ENCODE results near the gene RBBP7.

Gene RBBP7

DNA sequence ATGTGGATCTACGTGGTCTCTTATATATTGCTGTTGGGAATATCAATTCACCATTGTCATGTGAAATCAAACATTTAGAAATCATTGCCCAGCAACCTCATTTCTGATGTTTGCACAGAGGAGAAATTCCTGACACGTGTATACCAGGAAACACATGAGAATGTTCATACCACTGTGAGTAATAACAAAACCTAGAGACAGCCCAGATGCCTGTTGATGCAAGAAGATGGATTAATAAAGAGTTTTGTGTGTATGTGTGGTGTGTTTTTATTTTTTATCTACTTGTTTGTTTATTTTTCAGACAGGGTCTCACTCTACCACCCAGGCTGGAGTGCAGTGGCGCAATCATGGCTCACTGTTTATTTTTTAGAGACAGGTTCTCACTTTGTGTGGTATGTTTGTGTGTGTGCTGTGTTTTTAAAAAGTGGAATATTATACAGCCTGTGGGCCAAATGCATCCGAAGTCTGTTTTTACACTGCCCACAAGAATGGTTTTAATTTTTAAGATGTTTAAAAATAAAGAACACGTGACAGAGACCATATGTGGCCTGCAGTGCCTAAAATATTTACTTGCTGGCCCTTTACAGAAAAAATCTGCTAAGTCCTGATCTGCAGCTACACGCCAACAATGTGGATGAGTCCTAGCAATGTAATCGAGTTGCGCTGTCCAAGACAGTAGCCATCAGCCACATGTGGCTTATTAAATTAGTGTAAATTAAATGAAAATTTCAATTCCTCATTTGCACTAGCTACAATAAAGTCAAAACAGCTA lies 44.7 kb downstream of the RBBP7 start:
- no peak for DNase-seq

DNA sequence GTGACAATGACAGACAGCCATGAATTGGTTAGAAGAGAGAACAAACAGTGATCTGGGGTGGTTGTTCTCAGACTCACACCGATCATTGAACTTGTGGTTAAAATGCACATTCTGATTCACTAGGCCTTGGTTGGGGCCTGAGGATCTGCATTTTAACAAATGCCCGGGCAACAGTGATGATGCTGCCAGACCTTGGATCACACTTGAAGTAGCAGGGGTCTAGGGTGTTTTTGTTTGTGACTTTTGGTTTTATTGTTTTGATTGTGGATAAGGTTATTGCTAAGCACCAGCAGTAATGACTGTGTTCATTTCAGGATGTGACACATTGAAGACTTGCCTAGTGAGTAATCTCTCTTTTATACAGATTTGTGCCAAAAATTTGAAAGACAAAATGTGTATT lies 47.4 kb downstream of the RBBP7 start:
- no peak for DNase-seq

DNA sequence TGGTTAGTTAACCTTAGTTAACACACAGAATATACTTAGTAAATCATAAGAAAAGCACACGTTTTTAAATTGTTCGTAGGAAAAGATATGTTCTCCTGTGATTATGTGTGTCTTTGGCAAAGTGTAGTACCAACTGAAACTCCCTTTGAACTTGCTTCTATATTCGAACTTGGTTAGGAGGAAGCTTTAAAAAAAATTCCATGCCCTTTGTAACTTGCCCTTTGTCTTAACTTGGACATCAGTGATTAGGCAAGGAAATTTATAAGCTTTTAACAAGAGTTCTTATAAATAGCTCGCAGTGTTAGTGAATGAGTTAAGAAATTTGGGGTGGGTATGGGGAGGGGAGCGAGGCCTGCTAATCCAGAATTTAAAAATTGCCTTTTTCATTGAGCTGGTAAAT lies 50.5 kb downstream of the RBBP7 start:
- DNase-seq, result no peak

DNA sequence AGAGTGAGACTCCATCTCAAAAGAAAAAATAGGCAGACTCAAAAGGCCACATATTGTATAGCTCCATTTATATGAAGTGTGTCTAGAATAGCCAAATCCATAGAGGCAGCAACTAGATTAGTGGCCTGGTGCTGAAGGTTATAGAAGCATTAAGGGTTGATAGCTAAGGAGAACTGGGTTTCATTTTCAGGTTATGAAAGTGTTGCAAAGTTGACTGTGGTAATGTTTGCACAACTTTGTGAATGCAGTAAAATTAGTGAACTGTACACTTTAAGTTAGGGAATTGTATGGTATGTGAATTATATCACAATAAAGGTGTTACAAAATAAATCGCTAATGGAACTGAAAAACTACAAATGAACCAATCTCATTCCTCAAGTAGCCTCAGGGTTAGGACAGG lies 55.6 kb downstream of the RBBP7 start:
- DNase-seq, result no peak

DNA sequence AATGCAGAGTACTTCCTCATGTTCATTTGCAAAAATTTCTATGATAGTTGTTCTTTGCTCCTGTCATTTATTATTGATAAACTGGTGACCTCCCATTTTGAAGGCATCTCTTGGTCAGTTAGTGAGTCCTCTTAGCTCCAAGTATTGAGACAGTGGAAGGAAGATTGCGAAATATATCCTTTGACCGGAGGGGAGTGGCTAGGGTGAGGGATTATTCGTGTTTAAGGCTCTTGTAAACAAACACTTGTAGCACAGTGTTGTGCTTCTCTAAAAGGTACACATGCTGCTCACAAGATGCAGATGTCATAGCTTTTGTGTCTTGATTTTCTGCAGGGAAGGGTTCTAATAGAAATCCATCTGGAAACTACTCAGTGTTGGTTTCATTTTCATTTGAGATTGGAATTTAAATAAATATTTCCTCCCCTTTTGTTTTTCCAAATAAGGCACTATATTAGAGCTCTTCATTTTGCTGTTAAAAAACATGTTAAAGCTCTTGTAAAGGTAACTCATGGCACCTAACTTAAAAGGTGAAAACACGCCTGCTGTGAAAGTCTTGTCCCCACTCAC lies 62.1 kb downstream of the RBBP7 start:
- DNase-seq, result no peak

DNA sequence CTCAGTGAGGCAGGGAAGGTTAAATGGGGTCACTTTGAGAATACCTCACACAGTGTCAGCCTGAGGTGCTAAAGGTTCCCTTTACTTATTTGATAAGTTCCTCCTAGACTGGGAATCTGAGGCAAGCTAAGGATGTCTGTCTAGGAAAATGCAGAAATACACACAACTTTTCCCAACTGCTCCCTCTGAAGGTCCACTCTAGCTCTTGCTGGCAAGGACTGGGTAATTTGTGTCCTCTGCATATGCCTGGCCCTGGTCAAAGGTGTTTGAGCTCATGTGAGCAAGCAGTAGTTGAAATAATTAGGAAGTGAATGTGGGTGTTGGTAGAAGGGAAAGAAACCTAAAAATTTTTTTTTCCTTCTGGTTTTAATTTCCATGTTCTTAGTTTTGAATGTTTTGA lies 62.6 kb downstream of the RBBP7 start:
- DNase-seq, result no peak

DNA sequence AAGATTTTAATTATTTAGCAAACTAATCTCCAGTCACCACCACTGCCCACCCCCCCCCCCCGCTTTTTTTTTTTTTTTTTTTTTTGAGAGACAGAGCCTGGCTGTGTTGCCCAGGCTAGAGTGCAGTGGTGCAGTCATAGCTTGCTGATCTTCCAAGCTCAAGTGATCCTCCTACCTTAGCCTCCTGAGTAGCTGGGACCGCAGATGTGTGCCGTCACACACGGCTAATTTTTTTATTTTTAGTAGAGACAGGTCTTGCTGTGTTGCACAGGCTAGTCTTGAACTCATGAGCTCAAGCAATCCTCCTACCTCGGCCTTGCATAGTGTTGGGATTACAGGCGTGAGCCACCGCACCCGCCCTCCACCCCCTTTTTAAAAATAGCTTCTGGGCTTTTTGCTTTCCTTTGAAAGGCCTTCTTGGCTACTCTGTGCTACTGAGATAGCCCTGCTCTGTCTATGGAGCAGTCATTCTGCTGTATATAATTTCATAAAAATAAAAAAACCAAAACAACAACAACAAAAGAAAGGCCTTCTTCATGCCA lies 65.2 kb downstream of the RBBP7 start:
- no peak for DNase-seq

DNA sequence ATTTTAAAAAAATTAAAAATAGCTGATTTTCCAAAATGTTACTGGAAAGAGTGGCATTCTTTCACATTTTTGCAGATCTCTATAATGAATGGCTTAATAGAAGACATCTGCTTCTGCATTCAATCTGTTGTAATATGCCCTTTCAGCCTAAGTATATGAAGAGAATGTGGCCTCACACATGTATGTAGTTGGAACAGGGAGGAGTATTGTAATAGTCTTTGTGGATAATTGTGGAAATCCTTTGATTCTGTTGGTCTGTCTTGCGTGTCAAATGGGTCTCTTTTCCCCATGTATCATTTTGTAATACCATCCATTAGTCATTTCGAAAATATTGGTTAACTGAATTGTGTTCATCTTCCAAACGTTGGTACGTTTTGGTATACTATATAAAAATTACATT lies 72.3 kb downstream of the RBBP7 start:
- no peak for DNase-seq

DNA sequence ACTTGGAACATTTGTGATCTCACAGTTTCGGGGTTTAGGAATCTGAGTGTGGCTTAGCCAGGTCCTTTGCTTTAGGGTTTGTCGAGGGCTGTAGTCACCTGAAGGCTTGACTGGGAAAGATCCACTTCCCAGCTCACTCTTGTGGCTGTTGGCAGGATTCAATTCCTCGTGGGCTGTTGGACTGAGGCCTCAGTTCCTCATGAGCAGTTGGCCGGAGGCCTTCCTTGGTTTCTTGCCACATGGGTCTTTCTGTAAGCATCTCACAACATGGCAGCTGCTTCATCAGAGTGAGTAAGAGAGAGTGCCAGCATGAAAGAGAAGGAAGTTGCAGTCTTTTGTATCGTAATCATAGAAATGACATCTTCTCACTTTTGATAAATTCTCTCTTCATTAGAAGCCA lies 72.8 kb downstream of the RBBP7 start:
- no peak for DNase-seq

DNA sequence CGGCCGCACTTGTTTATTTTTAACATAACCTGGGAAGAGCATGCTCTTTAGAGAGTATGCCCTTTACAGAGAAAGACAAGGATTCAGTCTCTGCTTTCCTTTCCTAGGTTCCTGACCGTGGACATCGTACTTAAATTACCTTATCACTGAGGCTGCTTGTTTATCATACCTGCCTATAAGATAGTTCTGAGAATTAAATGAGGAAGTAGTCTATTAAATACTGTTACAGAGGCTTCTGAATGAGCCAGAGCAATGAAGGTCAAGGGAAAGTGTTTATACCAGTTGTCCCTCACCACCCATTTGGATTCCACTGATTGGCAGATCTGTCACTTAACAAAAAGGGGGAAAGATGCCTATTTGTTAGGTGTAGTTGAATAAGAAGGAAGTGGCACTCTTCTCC lies 73.9 kb downstream of the RBBP7 start:
- no peak for DNase-seq

All from CD4-positive, alpha-beta T cell treated with Interferon alpha-2 for 1 hour (primary cell).